Dendritic cell treated with granulocyte-macrophage colony-stimulating factor and Interleukin-4, amounts not matched to agents 40 ng/mL and 50 ng/mL, for 4 days (primary cell): ENCODE results near the gene R3HCC1L.
A peak's percentile ranks its signal among the peaks of the same experiment; 100 is the strongest.
"Not testable (repeated sequence)": the region's sequence is repeated elsewhere in the genome, so short reads cannot be mapped to it uniquely, and the experiment has no call there.

ENCODE experiments used
- H3K27ac Mint-ChIP-seq: one replicate; pipeline ENCODE4 v1.8.0; 2022; ENCODE audit warnings: mild to moderate bottlenecking, mixed read lengths
- H3K27me3 Mint-ChIP-seq: one replicate; pipeline ENCODE4 v1.8.0; 2022; ENCODE audit warnings: mild to moderate bottlenecking, mixed read lengths
- H3K36me3 Mint-ChIP-seq: one replicate; pipeline ENCODE4 v1.8.0; 2022; ENCODE audit warnings: low read depth, mixed read lengths
- H3K4me1 Mint-ChIP-seq: one replicate; pipeline ENCODE4 v1.8.0; 2022; ENCODE audit warnings: low read depth, mixed read lengths
- H3K4me3 Mint-ChIP-seq: one replicate; pipeline ENCODE4 v1.8.0; 2022; ENCODE audit warnings: mild to moderate bottlenecking, moderate library complexity, mixed read lengths
- H3K9me3 Mint-ChIP-seq: one replicate; pipeline ENCODE4 v1.8.0; 2022; ENCODE audit warnings: mixed read lengths
- intact Hi-C: fragments of 100-400 bp; cut with micrococcal nuclease; formaldehyde crosslinking; loops from one replicate; pipeline ENCODE4 v1.15.0; 2022

Gene R3HCC1L

GRCh38 chr10:98107644-98108430, 26.6 kb upstream of the R3HCC1L start:
- intact Hi-C loops: no loop called here
- Mint-ChIP-seq H3K27ac (no peak overlapping the region), H3K9me3 (no peaks in the 10 kb centered on the region), H3K36me3 (no peaks in the 10 kb centered on the region), H3K27me3 (peaks cover 37% of the 10 kb centered on the region), H3K4me1 (no peaks in the 10 kb centered on the region), H3K4me3 (no peak overlapping the region)

GRCh38 chr10:98110356-98110755, 24.1 kb upstream of the R3HCC1L start:
- Mint-ChIP-seq H3K4me3 (no peak overlapping the region), H3K27me3 (peaks cover 50% of the 10 kb centered on the region), H3K36me3 (no peaks in the 10 kb centered on the region), H3K27ac (no peak overlapping the region), H3K9me3 (no peaks in the 10 kb centered on the region), H3K4me1 (peaks cover 3% of the 10 kb centered on the region)
- intact Hi-C loops: no loop called here

GRCh38 chr10:98115031-98115787, 19.2 kb upstream of the R3HCC1L start:
- no peaks in the 10 kb centered on the region for H3K36me3 Mint-ChIP-seq
- H3K9me3 Mint-ChIP-seq: peaks cover 4% of the 10 kb centered on the region
- H3K4me3 Mint-ChIP-seq: no peak overlapping the region
- peaks cover 5% of the 10 kb centered on the region for H3K4me1 Mint-ChIP-seq
- H3K27me3 Mint-ChIP-seq: peaks cover 53% of the 10 kb centered on the region
- no peak overlapping the region for H3K27ac Mint-ChIP-seq
- intact Hi-C loops: no loop called here

GRCh38 chr10:98119891-98120290, 14.6 kb upstream of the R3HCC1L start:
- peaks cover 5% of the 10 kb centered on the region for H3K4me1 Mint-ChIP-seq
- peaks cover 44% of the 10 kb centered on the region for H3K9me3 Mint-ChIP-seq
- intact Hi-C loops: no loop called here
- no peaks in the 10 kb centered on the region for H3K36me3 Mint-ChIP-seq
- peaks cover 51% of the 10 kb centered on the region for H3K27me3 Mint-ChIP-seq
- no peak overlapping the region for H3K27ac Mint-ChIP-seq
- no peak overlapping the region for H3K4me3 Mint-ChIP-seq

- Mint-ChIP-seq H3K27me3 (peaks cover 46% of the 10 kb centered on the region), H3K36me3 (no peaks in the 10 kb centered on the region), H3K27ac (no peak overlapping the region), H3K9me3 (peaks cover 33% of the 10 kb centered on the region), H3K4me1 (no peaks in the 10 kb centered on the region), H3K4me3 (no peak overlapping the region)
- intact Hi-C loops: no loop called here
Observed at GRCh38 chr10:98125940-98126631, 8.4 kb upstream of the R3HCC1L start.

- Mint-ChIP-seq H3K9me3 (peaks cover 15% of the 10 kb centered on the region), H3K4me1 (peaks cover 14% of the 10 kb centered on the region), H3K27me3 (peaks cover 32% of the 10 kb centered on the region), H3K27ac (no peak overlapping the region), H3K36me3 (peaks cover under 1% of the 10 kb centered on the region), H3K4me3 (no peak overlapping the region)
- intact Hi-C loops: no loop called here
Observed at GRCh38 chr10:98128802-98129201, 5.7 kb upstream of the R3HCC1L start.

- Mint-ChIP-seq H3K27me3 (peaks cover 24% of the 10 kb centered on the region), H3K27ac (no peak overlapping the region), H3K4me1 (peaks cover 32% of the 10 kb centered on the region), H3K9me3 (peaks cover 8% of the 10 kb centered on the region), H3K36me3 (peaks cover 16% of the 10 kb centered on the region), H3K4me3 (no peak overlapping the region)
- intact Hi-C loops: no loop called here
Observed at GRCh38 chr10:98131619-98132018, 2.8 kb upstream of the R3HCC1L start.

GRCh38 chr10:98133075-98133752, 1.2 kb upstream of the R3HCC1L start:
- intact Hi-C loops, H3K9me3 Mint-ChIP-seq: not testable (repeated sequence)
- Mint-ChIP-seq H3K27me3 (peaks cover 15% of the 10 kb centered on the region), H3K4me3 (peak overlapping the region; percentile 33), H3K27ac (peak overlapping the region; percentile 95), H3K4me1 (peaks cover 43% of the 10 kb centered on the region), H3K36me3 (peaks cover 20% of the 10 kb centered on the region)

- Mint-ChIP-seq H3K27ac (peak overlapping the region; percentile 95), H3K4me3 (peak overlapping the region; percentile 88), H3K27me3 (peaks cover 10% of the 10 kb centered on the region), H3K9me3 (peaks cover 8% of the 10 kb centered on the region), H3K36me3 (peaks cover 20% of the 10 kb centered on the region), H3K4me1 (peaks cover 43% of the 10 kb centered on the region)
- intact Hi-C loops: no loop called here
Observed at GRCh38 chr10:98134117-98134430, 383 bp upstream of the R3HCC1L start.

- Mint-ChIP-seq H3K36me3 (peaks cover 23% of the 10 kb centered on the region), H3K9me3 (peaks cover 8% of the 10 kb centered on the region), H3K27ac (peak overlapping the region; percentile 95), H3K4me1 (peaks cover 51% of the 10 kb centered on the region), H3K27me3 (no peaks in the 10 kb centered on the region), H3K4me3 (peak overlapping the region; percentile 88)
- intact Hi-C loops: no loop called here
Observed at GRCh38 chr10:98135222-98135899, 904 bp downstream of the R3HCC1L start.

- H3K4me3 Mint-ChIP-seq: not testable (repeated sequence)
Observed at GRCh38 chr10:98136775-98137174, 2.3 kb downstream of the R3HCC1L start.

GRCh38 chr10:98138031-98138430, 3.6 kb downstream of the R3HCC1L start:
- Mint-ChIP-seq H3K27ac (no peak overlapping the region), H3K4me1 (peaks cover 66% of the 10 kb centered on the region), H3K27me3 (no peaks in the 10 kb centered on the region), H3K36me3 (peaks cover 26% of the 10 kb centered on the region), H3K4me3 (no peak overlapping the region), H3K9me3 (peaks cover 1% of the 10 kb centered on the region)
- intact Hi-C loops: no loop called here

More at GRCh38 chr10:98136775-98137174, 2.3 kb downstream of the R3HCC1L start:
- H3K36me3 Mint-ChIP-seq: peaks cover 26% of the 10 kb centered on the region
- H3K27ac Mint-ChIP-seq, intact Hi-C loops, H3K9me3 Mint-ChIP-seq, H3K27me3 Mint-ChIP-seq: not testable (repeated sequence)
- peaks cover 63% of the 10 kb centered on the region for H3K4me1 Mint-ChIP-seq

- H3K36me3 Mint-ChIP-seq: peaks cover 19% of the 10 kb centered on the region
- H3K27me3 Mint-ChIP-seq: no peaks in the 10 kb centered on the region
- H3K9me3 Mint-ChIP-seq: no peaks in the 10 kb centered on the region
- peaks cover 53% of the 10 kb centered on the region for H3K4me1 Mint-ChIP-seq
- H3K27ac Mint-ChIP-seq: no peak overlapping the region
- intact Hi-C loops: no loop called here
- no peak overlapping the region for H3K4me3 Mint-ChIP-seq
Observed at GRCh38 chr10:98139431-98139830, 5.0 kb downstream of the R3HCC1L start.
